Esophagus muscularis mucosa (tissue), 4 donors: Measurements from ENCODE around the gene CNBD2. TPM values are rescaled to one million over a fixed set of nuclear protein-coding genes. Genes with fewer than 3 reads are reported as not detected.
A peak's percentile ranks its signal among the peaks of the same experiment; 100 is the strongest.
"Not testable (repeated sequence)": the region's sequence is repeated elsewhere in the genome, so short reads cannot be mapped to it uniquely, and the experiment has no call there.

Experiments
- DNase-seq: peaks from one replicate; pipeline ENCODE4 v3.0.0-alpha.2; 2017; ENCODE audit errors: extremely low spot score
- H3K27ac ChIP-seq, 4 donors: fragments of 200-600 bp; sonication (generic); replicated peaks in 1 of 4; 1 replicate in 3 of 4; 2 replicates in 1 of 4; pipeline ENCODE4 v1.5.1; 2016 to 2019; ENCODE audit warnings: mild to moderate bottlenecking in 1 of 4
- H3K27me3 ChIP-seq, 4 donors: fragments of 200-600 bp; sonication (generic); one replicate each; pipeline versions ENCODE4 v1.5.1 to v1.6.0; 2016 to 2019
- H3K36me3 ChIP-seq, 4 donors: fragments of 200-600 bp; sonication (generic); one replicate each; pipeline ENCODE4 v1.5.1; 2016 to 2019
- H3K4me1 ChIP-seq, 4 donors: fragments of 200-600 bp; sonication (generic); one replicate each; pipeline ENCODE4 v1.5.1; 2016 to 2019
- H3K4me3 ChIP-seq, 4 donors: fragments of 200-600 bp; sonication (generic); 1 replicate in 2 of 4; 2 replicates in 2 of 4; pipeline ENCODE4 v1.5.1; 2016 to 2019; ENCODE audit warnings: mild to moderate bottlenecking in 4 of 4, moderate library complexity in 1 of 4
- H3K9me3 ChIP-seq, 4 donors: fragments of 200-600 bp; sonication (generic); 1 replicate in 3 of 4; 2 replicates in 1 of 4; pipeline ENCODE4 v1.5.1; 2016 to 2019
- CTCF ChIP-seq, 3 experiments: fragments of 200-600 bp in 2 of 3; fragments of 450-650 bp in 1 of 3; sonication (generic) in 2 of 3; IDR thresholded peaks; one replicate each; pipeline ENCODE4 v1.5.1; 2017 to 2019; ENCODE audit warnings: antibody characterized with exemption in 3 of 3, mild to moderate bottlenecking in 2 of 3, moderate library complexity in 1 of 3
- EP300 ChIP-seq: sonication (generic); formaldehyde crosslinking; IDR thresholded peaks from one replicate; pipeline ENCODE4 v1.6.1; 2017; ENCODE audit warnings: antibody characterized with exemption
- POLR2A ChIP-seq: fragments of 450-650 bp; IDR thresholded peaks from one replicate; pipeline ENCODE4 v1.6.1; 2017; ENCODE audit warnings: antibody characterized with exemption, moderate library complexity, mild to moderate bottlenecking, low read depth
- POLR2AphosphoS5 ChIP-seq, 2 donors: sonication (generic); formaldehyde crosslinking; IDR thresholded peaks; one replicate each; pipeline ENCODE4 v1.6.1; 2017; ENCODE audit warnings: antibody characterized with exemption in 2 of 2
- WGBS: methylation state at CpG from one replicate; pipeline ENCODE4 v1.1.5; 2018; 5-methylcytosine and 5-hydroxymethylcytosine counted together
- intact Hi-C: fragments of 100-400 bp; cut with DNase I; formaldehyde crosslinking; loops from one replicate; pipeline ENCODE4 v1.15.1; 2023
- total RNA-seq, 4 donors: library from RNA; depleted of rRNA; stranded (reverse); fragments of >200 nt; gene quantifications; one replicate each; pipeline versions ENCODE4 v1.1.0 to v1.2.1, GENCODE V29; 2016

Gene CNBD2
- total RNA-seq, 4 donors from 2014 or later: 4.2 to 7.1 (median 4.7) TPM

GRCh38 chr20:36050436-36051317, 82.3 kb downstream of the CNBD2 start:
- Histone ChIP-seq H3K9me3 (no peaks in the 10 kb centered on the region), H3K4me1 (peaks cover 27 to 44% (median 39%) of the 10 kb centered on the region in 4 donors), H3K27me3 (no peaks in the 10 kb centered on the region), H3K36me3 (peaks cover 0 to 3% (median 1%) of the 10 kb centered on the region in 4 donors), H3K4me3 (peak overlapping the region; percentile 73 to 100 (median 98)), H3K27ac (peak overlapping the region; percentile 88 to 98 (median 98))
- DNase-seq: peak; percentile 96
- under 1% methylated on average over 26 of the region's 75 CpGs for WGBS
- intact Hi-C loops: no loop called here
- peak; percentile 97 to 99 for TF ChIP-seq POLR2AphosphoS5 (IDR thresholded peaks at IDR 0.05)
- peak; percentile 97 for TF ChIP-seq POLR2A
- TF ChIP-seq EP300: no peak

GRCh38 chr20:36051318-36052116, 83.1 kb downstream of the CNBD2 start:
- Histone ChIP-seq H3K27ac (peak overlapping the region; percentile 88 to 98 (median 98)), H3K4me3 (peak overlapping the region; percentile 73 to 100 (median 98)), H3K9me3 (no peaks in the 10 kb centered on the region), H3K36me3 (peaks cover 0 to 3% (median 1%) of the 10 kb centered on the region in 4 donors), H3K27me3 (no peaks in the 10 kb centered on the region), H3K4me1 (peaks cover 20 to 35% (median 31%) of the 10 kb centered on the region in 4 donors)
- 83% methylated on average over 13 of the region's 13 CpGs for WGBS
- intact Hi-C loops: no loop called here
- TF ChIP-seq POLR2AphosphoS5 (IDR thresholded peaks at IDR 0.05): no peak
- no peak for TF ChIP-seq POLR2A
- no peak for TF ChIP-seq EP300
- TF ChIP-seq CTCF (IDR thresholded peaks at IDR 0.05): no peak
- DNase-seq: no peak

DNA sequence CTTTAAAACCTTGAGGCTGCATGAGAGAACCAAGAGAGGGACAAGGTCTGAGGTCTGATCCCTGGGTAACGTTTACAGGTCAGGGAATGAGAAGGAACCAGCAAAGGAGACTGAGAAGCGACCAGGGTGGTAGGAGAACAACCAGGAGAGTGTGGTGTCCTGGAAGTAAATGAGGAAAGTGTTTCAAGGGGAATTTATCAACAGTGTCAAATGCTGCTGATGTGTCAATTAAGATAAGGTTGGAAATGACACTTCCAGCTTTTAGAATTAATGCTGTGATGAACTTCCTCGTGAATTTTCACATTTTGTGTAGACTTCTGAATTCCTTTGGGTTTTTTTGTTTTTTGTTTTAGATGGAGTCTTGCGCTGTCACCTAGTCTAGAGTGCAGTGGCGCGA, 83.7 kb downstream of the CNBD2 start:
- TF ChIP-seq POLR2A: no peak
- TF ChIP-seq CTCF (IDR thresholded peaks at IDR 0.05): no peak
- no peak for TF ChIP-seq POLR2AphosphoS5 (IDR thresholded peaks at IDR 0.05)
- Histone ChIP-seq H3K36me3 (peaks cover 0 to 2% (median 0%) of the 10 kb centered on the region in 4 donors), H3K4me1 (peaks cover 15 to 29% (median 25%) of the 10 kb centered on the region in 4 donors), H3K9me3 (no peaks in the 10 kb centered on the region), H3K27me3 (no peaks in the 10 kb centered on the region), H3K4me3 (no peak overlapping the region), H3K27ac (no peak overlapping the region)
- intact Hi-C loops: no loop called here
- no peak for DNase-seq
- 89% methylated on average over 6 of the region's 6 CpGs for WGBS

DNA sequence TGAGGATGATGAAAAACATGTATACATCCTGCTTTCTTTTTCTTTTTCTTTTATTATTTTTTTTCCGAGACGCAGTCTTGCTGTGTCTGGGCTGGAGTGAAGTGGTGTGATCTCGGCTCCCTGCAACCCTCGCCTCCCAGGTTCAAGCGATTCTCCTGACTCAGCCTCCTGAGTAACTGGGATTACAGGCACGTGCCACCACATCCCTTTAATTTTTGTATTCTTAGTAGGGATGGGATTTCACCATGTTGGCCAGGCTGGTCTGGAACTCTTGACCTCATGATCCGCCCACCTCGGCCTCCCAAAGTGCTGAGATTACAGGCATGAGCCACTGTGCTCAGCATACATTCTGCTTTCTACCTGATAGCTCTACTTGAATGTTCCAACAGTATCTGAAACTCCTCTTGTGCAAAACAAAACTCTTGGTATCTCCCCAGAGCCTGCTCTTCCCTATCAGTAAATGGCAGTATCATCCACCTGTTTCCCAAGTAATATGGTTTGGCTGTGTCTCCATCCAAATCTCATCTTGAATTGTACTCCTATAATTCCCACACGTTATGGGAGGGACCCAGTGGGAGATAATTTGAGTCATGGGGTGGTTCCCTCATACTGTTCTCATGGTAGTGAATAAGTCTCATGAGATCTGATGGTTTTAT, 85.6 kb downstream of the CNBD2 start:
- H3K4me3 ChIP-seq, DNase-seq, H3K27ac ChIP-seq, H3K36me3 ChIP-seq, intact Hi-C loops, H3K27me3 ChIP-seq, H3K9me3 ChIP-seq: not testable (repeated sequence)
- 90% methylated on average over 9 of the region's 9 CpGs for WGBS
- peaks cover 0 to 11% (median 8%) of the 10 kb centered on the region in 4 donors for H3K4me1 ChIP-seq

GRCh38 chr20:36055145-36055544, 86.8 kb downstream of the CNBD2 start:
- H3K9me3 ChIP-seq: no peaks in the 10 kb centered on the region
- no peak for TF ChIP-seq POLR2AphosphoS5 (IDR thresholded peaks at IDR 0.05)
- TF ChIP-seq CTCF (IDR thresholded peaks at IDR 0.05): no peak
- TF ChIP-seq EP300: no peak
- no peak for TF ChIP-seq POLR2A
- H3K4me3 ChIP-seq: no peak overlapping the region
- WGBS: 74% methylated on average over 4 of the region's 4 CpGs
- DNase-seq: no peak
- H3K36me3 ChIP-seq: no peaks in the 10 kb centered on the region
- H3K27ac ChIP-seq: no peak overlapping the region
- no peaks in the 10 kb centered on the region for H3K27me3 ChIP-seq
- intact Hi-C loops: no loop called here
- peaks cover 0 to 9% (median 7%) of the 10 kb centered on the region in 4 donors for H3K4me1 ChIP-seq
